Progenitor cell of endocrine pancreas (in vitro differentiated cells): Measurements from ENCODE around the gene ZDHHC18. TPM values are rescaled to one million over a fixed set of nuclear protein-coding genes. Genes with fewer than 3 reads are reported as not detected.
A peak's percentile ranks its signal among the peaks of the same experiment; 100 is the strongest.

Experiments
- DNase-seq: peaks from one replicate; pipeline ENCODE4 v3.0.0; 2021; ENCODE audit warnings: low spot score; ENCODE audit not compliant: unreplicated experiment
- H3K27ac Mint-ChIP-seq: 2 replicates; pipeline ENCODE4 v1.8.0; 2021; ENCODE audit warnings: mild to moderate bottlenecking, moderate library complexity, mixed read lengths
- H3K27me3 Mint-ChIP-seq: 2 replicates; pipeline ENCODE4 v1.8.0; 2021; ENCODE audit warnings: mixed read lengths
- H3K36me3 Mint-ChIP-seq: 2 replicates; pipeline ENCODE4 v1.8.0; 2022; ENCODE audit warnings: mixed read lengths; ENCODE audit not compliant: insufficient read depth
- H3K4me1 Mint-ChIP-seq: 2 replicates; pipeline ENCODE4 v1.8.0; 2021; ENCODE audit warnings: low read depth, mixed read lengths
- H3K4me3 Mint-ChIP-seq: 2 replicates; pipeline ENCODE4 v1.8.0; 2021; ENCODE audit warnings: low read depth, mild to moderate bottlenecking, moderate library complexity, mixed read lengths
- H3K9me3 Mint-ChIP-seq: 2 replicates; pipeline ENCODE4 v1.8.0; 2021; ENCODE audit warnings: low read depth, mixed read lengths
- CTCF ChIP-seq: fragments of 200-600 bp; sonication (generic); IDR thresholded peaks from one replicate; pipeline ENCODE4 v1.5.0; 2021; ENCODE audit warnings: antibody characterized with exemption, mild to moderate bottlenecking; ENCODE audit not compliant: unreplicated experiment
- total RNA-seq: library from RNA; stranded (reverse); gene quantifications from 2 replicates; pipeline ENCODE4 v1.2.1, GENCODE V29; 2021

ZDHHC18 gene
- total RNA-seq, 1 donor from 2014 or later, result 26.1 TPM

GRCh38 chr1:26782521-26783212, 43.8 kb upstream of the ZDHHC18 start:
- Mint-ChIP-seq H3K27ac (peak overlapping the region; percentile 60), H3K27me3 (no peaks in the 10 kb centered on the region), H3K36me3 (peaks cover 26% of the 10 kb centered on the region), H3K4me1 (peaks cover 39% of the 10 kb centered on the region), H3K9me3 (no peaks in the 10 kb centered on the region), H3K4me3 (no peak overlapping the region)
- DNase-seq, result no peak
- TF ChIP-seq CTCF, result no peak

- no peak overlapping the region for H3K4me3 Mint-ChIP-seq
- H3K4me1 Mint-ChIP-seq, result peaks cover 43% of the 10 kb centered on the region
- H3K9me3 Mint-ChIP-seq, result no peaks in the 10 kb centered on the region
- H3K36me3 Mint-ChIP-seq, result peaks cover 18% of the 10 kb centered on the region
- peak overlapping the region; percentile 85 for H3K27ac Mint-ChIP-seq
- H3K27me3 Mint-ChIP-seq, result no peaks in the 10 kb centered on the region
- TF ChIP-seq CTCF, result no peak
- no peak for DNase-seq
Measured at GRCh38 chr1:26783646-26784022, 42.9 kb upstream of the ZDHHC18 start.

- DNase-seq, result peak; percentile 25
- Mint-ChIP-seq H3K4me3 (no peak overlapping the region), H3K9me3 (no peaks in the 10 kb centered on the region), H3K27ac (peak overlapping the region; percentile 85), H3K36me3 (peaks cover 13% of the 10 kb centered on the region), H3K27me3 (no peaks in the 10 kb centered on the region), H3K4me1 (peaks cover 49% of the 10 kb centered on the region)
- no peak for TF ChIP-seq CTCF
Measured at GRCh38 chr1:26784023-26784871, 42.2 kb upstream of the ZDHHC18 start.

- peaks cover 9% of the 10 kb centered on the region for H3K36me3 Mint-ChIP-seq
- no peaks in the 10 kb centered on the region for H3K9me3 Mint-ChIP-seq
- H3K27ac Mint-ChIP-seq, result peak overlapping the region; percentile 85
- H3K27me3 Mint-ChIP-seq, result no peaks in the 10 kb centered on the region
- no peak for DNase-seq
- peaks cover 50% of the 10 kb centered on the region for H3K4me1 Mint-ChIP-seq
- no peak for TF ChIP-seq CTCF
- H3K4me3 Mint-ChIP-seq, result no peak overlapping the region
Measured at GRCh38 chr1:26784886-26785285, 41.6 kb upstream of the ZDHHC18 start.

- DNase-seq, result no peak
- Mint-ChIP-seq H3K4me3 (peak overlapping the region; percentile 97), H3K27me3 (no peaks in the 10 kb centered on the region), H3K4me1 (peaks cover 50% of the 10 kb centered on the region), H3K9me3 (no peaks in the 10 kb centered on the region), H3K36me3 (peaks cover 7% of the 10 kb centered on the region), H3K27ac (peak overlapping the region; percentile 99)
- TF ChIP-seq CTCF, result no peak
Measured at GRCh38 chr1:26785611-26786436, 40.7 kb upstream of the ZDHHC18 start.
